Gastrocnemius medialis (tissue), 4 donors: Measurements from ENCODE around the gene GNB1L.

ENCODE experiments used
- POLR2A ChIP-seq, 2 donors: fragments of 450-650 bp; IDR thresholded peaks; one replicate each; pipeline ENCODE4 v1.6.1; 2017; ENCODE audit warnings: antibody characterized with exemption in 2 of 2, mild to moderate bottlenecking in 2 of 2, moderate library complexity in 2 of 2
- TF ChIP-seq, protein P1 (sequence below), 5 experiments: fragments of 450-650 bp in 3 of 5; fragments of 200-600 bp in 2 of 5; sonication (generic) in 2 of 5; IDR thresholded peaks in 4 of 5; conservative IDR thresholded peaks in 1 of 5; 1 replicate in 4 of 5; 2 replicates in 1 of 5; pipeline ENCODE4 v1.5.1; 2016 to 2019; ENCODE audit warnings: antibody characterized with exemption in 5 of 5, mild to moderate bottlenecking in 3 of 5, moderate library complexity in 3 of 5

DNA sequence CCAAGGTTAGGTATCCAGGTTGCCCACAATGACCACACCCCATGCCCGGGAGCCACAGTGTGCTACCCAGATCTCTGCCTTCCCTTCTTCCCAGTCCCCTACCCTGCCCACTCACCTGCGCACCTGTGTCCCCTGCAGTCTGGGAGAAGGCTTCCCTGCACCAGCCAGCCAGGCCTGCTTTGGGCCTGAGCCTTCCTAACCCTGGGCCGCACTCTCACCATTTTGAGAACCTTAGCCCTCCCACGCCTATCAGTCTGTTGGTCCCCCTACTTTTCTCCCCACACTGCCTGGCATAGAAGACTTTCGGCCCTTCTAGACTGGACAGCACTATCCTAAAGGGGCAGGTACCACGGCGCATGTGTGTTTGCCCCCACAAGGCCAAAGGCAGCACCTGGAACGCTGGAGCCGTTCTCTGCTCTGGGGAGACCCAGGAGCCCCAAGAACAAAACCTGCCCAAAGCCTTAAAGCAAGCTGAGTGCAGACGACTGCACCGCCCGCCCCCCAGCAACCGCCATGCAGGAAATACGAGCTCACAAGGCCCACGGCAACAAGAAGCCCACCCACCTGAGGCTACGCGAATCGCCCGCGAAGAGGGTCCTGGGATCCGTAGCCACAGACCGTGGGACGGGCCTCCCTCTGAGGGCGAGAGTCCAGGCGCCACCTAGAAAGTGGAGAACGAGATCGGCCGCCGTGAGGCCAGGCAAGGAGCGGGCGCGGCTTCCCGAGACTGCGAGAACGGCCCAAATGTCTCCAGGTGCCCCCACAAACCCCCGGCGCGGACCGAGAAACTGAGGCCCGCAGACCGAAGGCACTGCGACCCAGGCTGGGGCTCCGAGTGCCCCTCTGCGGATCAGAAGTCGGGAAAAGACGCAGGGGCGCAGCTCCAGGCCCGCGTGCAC lies 546 bp downstream of the GNB1L start:
- no peak for TF ChIP-seq POLR2A (IDR thresholded peaks at IDR 0.05)
- TF ChIP-seq, protein P1, sequence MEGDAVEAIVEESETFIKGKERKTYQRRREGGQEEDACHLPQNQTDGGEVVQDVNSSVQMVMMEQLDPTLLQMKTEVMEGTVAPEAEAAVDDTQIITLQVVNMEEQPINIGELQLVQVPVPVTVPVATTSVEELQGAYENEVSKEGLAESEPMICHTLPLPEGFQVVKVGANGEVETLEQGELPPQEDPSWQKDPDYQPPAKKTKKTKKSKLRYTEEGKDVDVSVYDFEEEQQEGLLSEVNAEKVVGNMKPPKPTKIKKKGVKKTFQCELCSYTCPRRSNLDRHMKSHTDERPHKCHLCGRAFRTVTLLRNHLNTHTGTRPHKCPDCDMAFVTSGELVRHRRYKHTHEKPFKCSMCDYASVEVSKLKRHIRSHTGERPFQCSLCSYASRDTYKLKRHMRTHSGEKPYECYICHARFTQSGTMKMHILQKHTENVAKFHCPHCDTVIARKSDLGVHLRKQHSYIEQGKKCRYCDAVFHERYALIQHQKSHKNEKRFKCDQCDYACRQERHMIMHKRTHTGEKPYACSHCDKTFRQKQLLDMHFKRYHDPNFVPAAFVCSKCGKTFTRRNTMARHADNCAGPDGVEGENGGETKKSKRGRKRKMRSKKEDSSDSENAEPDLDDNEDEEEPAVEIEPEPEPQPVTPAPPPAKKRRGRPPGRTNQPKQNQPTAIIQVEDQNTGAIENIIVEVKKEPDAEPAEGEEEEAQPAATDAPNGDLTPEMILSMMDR (IDR thresholded peaks at IDR 0.05 in 4 of 5, conservative IDR thresholded peaks at IDR 0.05 in 1 of 5), result no peak
